ENCODE results near the gene DTX3. TPM values are rescaled to one million over a fixed set of nuclear protein-coding genes. Genes with fewer than 3 reads are reported as not detected.
A peak's percentile ranks its signal among the peaks of the same experiment; 100 is the strongest.

DTX3 gene
- polyA plus RNA-seq, 1 donor from 2014 or later = 141 TPM

DNA sequence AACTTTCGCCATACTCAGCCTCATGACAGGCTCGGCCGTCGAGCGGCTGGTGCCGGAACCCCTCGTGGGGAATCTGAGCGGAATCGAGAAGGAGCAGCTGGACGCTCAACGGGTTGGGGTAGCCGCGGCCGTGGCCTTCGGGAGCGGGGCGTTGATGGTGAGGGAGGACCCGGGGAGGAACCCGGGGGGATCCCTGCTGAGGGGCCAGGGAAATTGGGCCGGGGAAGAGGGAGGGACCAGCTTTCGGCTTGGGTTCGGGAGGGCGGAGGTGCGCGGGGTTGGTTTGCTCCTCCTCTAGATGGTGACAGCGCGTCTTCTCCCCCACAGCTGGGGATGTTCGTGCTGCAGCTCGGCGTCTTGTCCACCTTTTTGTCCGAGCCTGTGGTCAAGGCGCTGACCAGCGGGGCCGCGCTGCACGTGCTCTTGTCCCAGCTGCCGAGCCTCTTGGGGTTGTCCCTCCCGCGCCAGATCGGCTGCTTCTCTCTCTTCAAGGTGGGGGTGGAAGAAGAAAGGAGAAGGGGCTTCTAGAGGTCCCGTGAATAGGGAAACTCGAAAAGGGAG is 16.4 kb downstream of the DTX3 start:
- Histone ChIP-seq H3K9me2 (ENCODE audit: insufficient read depth, low read length) (no peaks in the 10 kb centered on the region), H3K36me3 (ENCODE audit: insufficient read depth, low read length) (no peaks in the 10 kb centered on the region), H3K9me3 (ENCODE audit: low read length) (no peaks in the 10 kb centered on the region), H2AFZ (ENCODE audit: low read depth, low read length) (no peak overlapping the region), H3K79me2 (replicated peaks; ENCODE audit: insufficient read depth, low read length) (no peaks in the 10 kb centered on the region), H3K4me2 (ENCODE audit: low read length) (no peak overlapping the region), H3K9ac (ENCODE audit: low read length) (no peak overlapping the region), H3K4me3 (ENCODE audit: low read length) (peak overlapping the region; percentile 63), H3F3A (ENCODE audit: insufficient read depth, low read length, poor library complexity, severe bottlenecking) (no peaks in the 10 kb centered on the region), H3K27me3 (ENCODE audit: insufficient read depth, low read depth, low read length) (peaks cover 69% of the 10 kb centered on the region), H3K27ac (ENCODE audit: low read length) (no peak overlapping the region), H4K20me1 (ENCODE audit: insufficient read depth) (no peaks in the 10 kb centered on the region)
- TF ChIP-seq EZH2 (IDR thresholded peaks at IDR 0.05; ENCODE audit: borderline replicate concordance, insufficient read depth, low read length, poor library complexity, severe bottlenecking) = peak; percentile 34
- no peak for TF ChIP-seq POLR2AphosphoS5 (IDR thresholded peaks at IDR 0.05)
- no peak for TF ChIP-seq TAF1 (IDR thresholded peaks at IDR 0.05; ENCODE audit: low read depth)
- TF ChIP-seq REST (IDR thresholded peaks at IDR 0.05; ENCODE audit: borderline replicate concordance) = no peak
- TF ChIP-seq, protein P1, sequence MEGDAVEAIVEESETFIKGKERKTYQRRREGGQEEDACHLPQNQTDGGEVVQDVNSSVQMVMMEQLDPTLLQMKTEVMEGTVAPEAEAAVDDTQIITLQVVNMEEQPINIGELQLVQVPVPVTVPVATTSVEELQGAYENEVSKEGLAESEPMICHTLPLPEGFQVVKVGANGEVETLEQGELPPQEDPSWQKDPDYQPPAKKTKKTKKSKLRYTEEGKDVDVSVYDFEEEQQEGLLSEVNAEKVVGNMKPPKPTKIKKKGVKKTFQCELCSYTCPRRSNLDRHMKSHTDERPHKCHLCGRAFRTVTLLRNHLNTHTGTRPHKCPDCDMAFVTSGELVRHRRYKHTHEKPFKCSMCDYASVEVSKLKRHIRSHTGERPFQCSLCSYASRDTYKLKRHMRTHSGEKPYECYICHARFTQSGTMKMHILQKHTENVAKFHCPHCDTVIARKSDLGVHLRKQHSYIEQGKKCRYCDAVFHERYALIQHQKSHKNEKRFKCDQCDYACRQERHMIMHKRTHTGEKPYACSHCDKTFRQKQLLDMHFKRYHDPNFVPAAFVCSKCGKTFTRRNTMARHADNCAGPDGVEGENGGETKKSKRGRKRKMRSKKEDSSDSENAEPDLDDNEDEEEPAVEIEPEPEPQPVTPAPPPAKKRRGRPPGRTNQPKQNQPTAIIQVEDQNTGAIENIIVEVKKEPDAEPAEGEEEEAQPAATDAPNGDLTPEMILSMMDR (IDR thresholded peaks at IDR 0.05; ENCODE audit: poor library complexity, severe bottlenecking) = no peak

DNA sequence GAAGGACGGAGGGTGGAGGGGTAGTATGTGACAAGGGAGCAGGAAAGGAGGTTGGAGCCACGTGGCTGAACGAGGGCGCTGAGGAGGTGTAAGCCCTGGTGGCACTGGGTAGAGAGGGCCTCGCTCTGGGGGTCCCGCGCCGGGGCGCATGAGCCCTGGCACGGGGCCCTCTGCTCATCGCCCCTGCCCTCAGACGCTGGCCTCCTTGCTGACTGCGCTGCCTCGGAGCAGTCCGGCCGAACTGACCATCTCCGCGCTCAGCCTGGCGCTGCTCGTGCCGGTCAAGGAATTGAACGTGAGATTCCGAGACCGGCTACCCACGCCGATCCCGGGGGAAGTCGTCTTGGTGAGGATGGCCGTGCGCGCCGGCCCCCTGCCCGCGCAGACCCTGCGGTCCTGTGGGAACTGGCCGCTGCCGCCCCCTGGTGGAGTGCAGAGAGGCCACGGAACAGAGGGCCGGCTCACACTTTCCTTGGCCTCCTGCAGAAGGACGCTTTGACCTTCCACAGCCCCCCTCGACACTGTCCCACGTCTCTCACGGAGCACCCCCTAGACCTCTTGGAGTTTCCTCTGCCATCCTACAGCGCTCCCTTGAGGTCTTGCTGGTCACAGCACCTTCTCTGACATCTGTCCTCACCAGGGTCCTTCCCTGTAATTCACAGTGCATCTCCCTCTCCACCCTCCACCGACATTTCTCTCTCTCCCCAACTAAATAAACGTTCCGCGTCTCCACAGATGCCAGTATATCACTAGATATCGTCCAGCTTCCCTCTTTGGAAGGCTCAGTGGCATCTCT is 17.1 kb downstream of the DTX3 start:
- Histone ChIP-seq H3F3A (ENCODE audit: insufficient read depth, low read length, poor library complexity, severe bottlenecking) (no peaks in the 10 kb centered on the region), H3K4me2 (ENCODE audit: low read length) (no peak overlapping the region), H3K4me3 (ENCODE audit: low read length) (peak overlapping the region; percentile 63), H3K27me3 (ENCODE audit: insufficient read depth, low read depth, low read length) (peaks cover 73% of the 10 kb centered on the region), H3K9me3 (ENCODE audit: low read length) (no peaks in the 10 kb centered on the region), H3K79me2 (replicated peaks; ENCODE audit: insufficient read depth, low read length) (no peaks in the 10 kb centered on the region), H3K9ac (ENCODE audit: low read length) (peak overlapping the region; percentile 19), H4K20me1 (ENCODE audit: insufficient read depth) (no peaks in the 10 kb centered on the region), H2AFZ (ENCODE audit: low read depth, low read length) (no peak overlapping the region), H3K27ac (ENCODE audit: low read length) (no peak overlapping the region), H3K36me3 (ENCODE audit: insufficient read depth, low read length) (no peaks in the 10 kb centered on the region), H3K9me2 (ENCODE audit: insufficient read depth, low read length) (no peaks in the 10 kb centered on the region)
- TF ChIP-seq EP300 (conservative IDR thresholded peaks at IDR 0.05; ENCODE audit: poor library complexity, severe bottlenecking) (no peak), MXI1 (conservative IDR thresholded peaks at IDR 0.05; ENCODE audit: poor library complexity, severe bottlenecking) (peak; percentile 55), SMC3 (conservative IDR thresholded peaks at IDR 0.05; ENCODE audit: poor library complexity) (peak; percentile 83), REST (IDR thresholded peaks at IDR 0.05; ENCODE audit: borderline replicate concordance) (no peak), RAD21 (conservative IDR thresholded peaks at IDR 0.05) (peak; percentile 74), EZH2 (IDR thresholded peaks at IDR 0.05; ENCODE audit: borderline replicate concordance, insufficient read depth, low read length, poor library complexity, severe bottlenecking) (peak; percentile 2), POLR2AphosphoS5 (IDR thresholded peaks at IDR 0.05) (peak; percentile 29), TAF1 (IDR thresholded peaks at IDR 0.05; ENCODE audit: low read depth) (no peak)
- TF ChIP-seq, protein P1 (IDR thresholded peaks at IDR 0.05; ENCODE audit: poor library complexity, severe bottlenecking) = peak; percentile 91
